ENCODE results near the gene UGT3A2.

UGT3A2 gene, protein sequence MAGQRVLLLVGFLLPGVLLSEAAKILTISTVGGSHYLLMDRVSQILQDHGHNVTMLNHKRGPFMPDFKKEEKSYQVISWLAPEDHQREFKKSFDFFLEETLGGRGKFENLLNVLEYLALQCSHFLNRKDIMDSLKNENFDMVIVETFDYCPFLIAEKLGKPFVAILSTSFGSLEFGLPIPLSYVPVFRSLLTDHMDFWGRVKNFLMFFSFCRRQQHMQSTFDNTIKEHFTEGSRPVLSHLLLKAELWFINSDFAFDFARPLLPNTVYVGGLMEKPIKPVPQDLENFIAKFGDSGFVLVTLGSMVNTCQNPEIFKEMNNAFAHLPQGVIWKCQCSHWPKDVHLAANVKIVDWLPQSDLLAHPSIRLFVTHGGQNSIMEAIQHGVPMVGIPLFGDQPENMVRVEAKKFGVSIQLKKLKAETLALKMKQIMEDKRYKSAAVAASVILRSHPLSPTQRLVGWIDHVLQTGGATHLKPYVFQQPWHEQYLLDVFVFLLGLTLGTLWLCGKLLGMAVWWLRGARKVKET

DNA sequence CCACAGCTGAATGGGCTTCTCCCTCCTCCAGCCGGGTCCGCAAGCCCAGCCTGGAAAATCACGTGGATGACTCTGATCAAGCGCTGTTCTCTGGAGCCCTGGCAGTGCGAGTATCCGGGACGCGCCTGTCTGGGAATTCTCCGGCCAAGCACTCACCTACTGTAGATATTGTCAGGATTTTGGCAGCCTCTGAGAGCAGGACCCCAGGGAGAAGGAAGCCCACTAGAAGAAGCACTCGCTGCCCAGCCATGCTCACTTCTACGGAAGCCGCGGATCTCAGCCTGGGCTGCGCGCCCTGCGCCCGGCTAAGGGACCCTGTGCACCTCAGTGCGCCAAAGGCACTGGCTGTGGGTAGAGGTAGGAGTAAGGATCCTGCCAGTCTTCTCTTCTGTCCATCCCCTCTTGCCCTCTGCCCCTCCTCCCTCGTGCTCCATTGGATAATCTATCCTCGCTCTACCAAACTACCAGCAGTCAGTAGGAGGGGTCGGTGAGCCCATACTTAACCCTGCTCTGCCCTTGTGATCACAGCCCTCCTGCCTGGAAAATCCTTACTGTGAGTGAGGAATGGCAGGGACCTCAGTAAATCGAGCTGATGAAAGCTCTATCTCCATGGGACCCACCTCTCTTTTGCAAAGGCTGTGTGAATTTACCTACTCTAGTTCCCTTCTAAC is at the start of gene UGT3A2:
Gene UGT3A2 (minus strand): TSS at position 343 of the 671 bp plus-strand sequence. CDS start 93 bp downstream, at position 250.
- ATAC-seq (ENCODE audit: insufficient read depth, low read depth): no peak
- no peak within 1 kb of the TSS for H3K4me3 ChIP-seq (ENCODE audit: low read depth in 1 of 2, low read length in 2 of 2)
- H3K27me3 ChIP-seq (ENCODE audit: insufficient read depth, low read length, poor library complexity): no peaks in the 10 kb centered on the region
- DNase-seq: no peak
- no peak within 1 kb of the TSS for H3K4me2 ChIP-seq (ENCODE audit: insufficient read depth, low read length)
- H3K36me3 ChIP-seq (ENCODE audit: insufficient read depth, low read length): no peaks in the 10 kb centered on the region
- H3K27ac ChIP-seq (ENCODE audit: low read length): no peak within 1 kb of the TSS; the same call in 1 of the 2 replicates
- no peak within 1 kb of the TSS for H2AFZ ChIP-seq (ENCODE audit: low read depth, low read length)
- no peaks in the 10 kb centered on the region for H3K79me2 ChIP-seq (ENCODE audit: insufficient read depth, low read length)
- H3K9me3 ChIP-seq (ENCODE audit: insufficient read depth, low read length, severe bottlenecking): no peaks in the 10 kb centered on the region
- no peaks in the 10 kb centered on the region for H4K20me1 ChIP-seq (ENCODE audit: insufficient read depth, low read length)
- TF ChIP-seq CTCF (IDR thresholded peaks at IDR 0.05; ENCODE audit: borderline replicate concordance, extremely low read depth, low read length, poor library complexity, severe bottlenecking) (no peak), EZH2 (IDR thresholded peaks at IDR 0.05; ENCODE audit: borderline replicate concordance, low read depth, low read length, severe bottlenecking) (no peak)
- H3K9ac ChIP-seq (ENCODE audit: low read depth, low read length): no peak within 1 kb of the TSS
- peaks cover 9% of the 10 kb centered on the region for H3K4me1 ChIP-seq (ENCODE audit: insufficient read depth, low read length)

DNA sequence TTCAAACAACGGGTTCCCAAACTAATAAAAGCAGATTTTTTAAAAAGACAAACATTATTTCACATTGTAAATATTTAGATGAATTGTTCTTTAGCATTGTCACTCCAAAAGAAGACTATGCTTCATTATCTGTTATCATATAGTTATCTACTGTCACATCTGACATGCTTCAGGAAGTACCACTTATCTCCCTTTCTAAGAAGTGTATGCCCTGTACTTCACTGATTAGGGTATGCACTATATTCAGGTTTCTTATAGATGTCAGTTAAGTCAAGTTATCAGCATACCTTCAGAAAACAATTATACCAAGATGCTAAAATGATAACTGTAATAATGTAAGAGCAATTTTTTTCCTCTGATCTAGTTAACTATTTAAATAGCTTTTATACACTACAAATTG is 44.6 kb upstream of the UGT3A2 start:
- DNase-seq: no peak
- H3K9me3 ChIP-seq (ENCODE audit: insufficient read depth, low read length, severe bottlenecking): no peaks in the 10 kb centered on the region

GRCh38 chr5:36108758-36109460 is 42.2 kb upstream of the UGT3A2 start:
- DNase-seq (no peak), ATAC-seq (ENCODE audit: insufficient read depth, low read depth) (no peak)
- Histone ChIP-seq H3K4me2 (ENCODE audit: insufficient read depth, low read length) (no peak overlapping the region), H3K36me3 (ENCODE audit: insufficient read depth, low read length) (peaks cover 24% of the 10 kb centered on the region), H3K4me3 (ENCODE audit: low read depth in 1 of 2, low read length in 2 of 2) (no peak overlapping the region), H3K79me2 (ENCODE audit: insufficient read depth, low read length) (no peaks in the 10 kb centered on the region), H3K4me1 (ENCODE audit: insufficient read depth, low read length) (no peaks in the 10 kb centered on the region), H3K9ac (ENCODE audit: low read depth, low read length) (no peak overlapping the region), H2AFZ (ENCODE audit: low read depth, low read length) (no peak overlapping the region), H4K20me1 (ENCODE audit: insufficient read depth, low read length) (no peaks in the 10 kb centered on the region), H3K27ac (ENCODE audit: low read length) (no peak overlapping the region), H3K27me3 (ENCODE audit: insufficient read depth, low read length, poor library complexity) (no peaks in the 10 kb centered on the region), H3K9me3 (ENCODE audit: insufficient read depth, low read length, severe bottlenecking) (no peaks in the 10 kb centered on the region)
- TF ChIP-seq EZH2 (IDR thresholded peaks at IDR 0.05; ENCODE audit: borderline replicate concordance, low read depth, low read length, severe bottlenecking): no peak
- TF ChIP-seq CTCF (IDR thresholded peaks at IDR 0.05; ENCODE audit: borderline replicate concordance, extremely low read depth, low read length, poor library complexity, severe bottlenecking): no peak

More for the DNA sequence above, 44.6 kb upstream of the UGT3A2 start:
- no peak overlapping the region for H3K9ac ChIP-seq (ENCODE audit: low read depth, low read length)
- H3K27ac ChIP-seq (ENCODE audit: low read length): no peak overlapping the region
- no peak for TF ChIP-seq CTCF (IDR thresholded peaks at IDR 0.05; ENCODE audit: borderline replicate concordance, extremely low read depth, low read length, poor library complexity, severe bottlenecking)
- no peak for TF ChIP-seq EZH2 (IDR thresholded peaks at IDR 0.05; ENCODE audit: borderline replicate concordance, low read depth, low read length, severe bottlenecking)
- no peak overlapping the region for H3K4me2 ChIP-seq (ENCODE audit: insufficient read depth, low read length)
- no peaks in the 10 kb centered on the region for H3K4me1 ChIP-seq (ENCODE audit: insufficient read depth, low read length)
- H3K36me3 ChIP-seq (ENCODE audit: insufficient read depth, low read length): peaks cover 23% of the 10 kb centered on the region
- H3K4me3 ChIP-seq (ENCODE audit: low read depth in 1 of 2, low read length in 2 of 2): no peak overlapping the region
- no peak for ATAC-seq (ENCODE audit: insufficient read depth, low read depth)
- H2AFZ ChIP-seq (ENCODE audit: low read depth, low read length): no peak overlapping the region
- H3K27me3 ChIP-seq (ENCODE audit: insufficient read depth, low read length, poor library complexity): no peaks in the 10 kb centered on the region
- no peaks in the 10 kb centered on the region for H4K20me1 ChIP-seq (ENCODE audit: insufficient read depth, low read length)
- H3K79me2 ChIP-seq (ENCODE audit: insufficient read depth, low read length): no peaks in the 10 kb centered on the region
